IMR-90 (cell line): ENCODE results near the gene CAMK2D. TPM values are rescaled to one million over a fixed set of nuclear protein-coding genes. Genes with fewer than 3 reads are reported as not detected.

Source experiments
- ATAC-seq: fragments of 200-7000 bp; cut with Tn5 transposase; 2 replicates; pipeline ENCODE4 v1.9.1; 2020; ENCODE audit warnings: low read depth, mild to moderate bottlenecking, moderate library complexity
- BruUV-seq: library from RNA; stranded (reverse); fragments of 400-500 nt; replicated peaks from 2 replicates; lab custom pipeline; 2021; lab: Mats Ljungman, UMichigan
- CTCF ChIA-PET: fragments of 300-600 bp; formaldehyde crosslinking; extraction: SDS; loops from one replicate; lab custom pipeline; 2021; ENCODE audit warnings: antibody characterized with exemption; lab: Yijun Ruan, JAX
- POLR2A ChIA-PET: fragments of 300-600 bp; sonication (Branson Sonifier 250); formaldehyde crosslinking; loops from one replicate; lab custom pipeline; 2022; ENCODE audit warnings: antibody characterized with exemption; ENCODE audit not compliant: unreplicated experiment; lab: Charles Lee
- DNase-seq: peaks from one replicate; pipeline ENCODE4 v3.0.0; 2013
- H2AFZ ChIP-seq: replicated peaks from 2 replicates; pipeline ENCODE3; 2013; ENCODE audit warnings: low read length, mild to moderate bottlenecking; ENCODE audit not compliant: poor library complexity
- H2AK5ac ChIP-seq: 2 replicates; pipeline ENCODE4 v1.6.1; 2013; ENCODE audit warnings: low read depth, low read length, inconsistent platforms
- H2AK9ac ChIP-seq: replicated peaks from 2 replicates; pipeline ENCODE3; 2013; ENCODE audit warnings: mild to moderate bottlenecking, low read depth, low read length, moderate library complexity; ENCODE audit not compliant: poor library complexity
- H2BK120ac ChIP-seq: 2 replicates; pipeline ENCODE4 v1.6.1; 2013; ENCODE audit warnings: low read depth, low read length, inconsistent platforms
- H2BK15ac ChIP-seq: 3 replicates; pipeline ENCODE4 v1.6.1; 2013; ENCODE audit warnings: low read depth, low read length, inconsistent platforms
- H2BK20ac ChIP-seq: 2 replicates; pipeline ENCODE4 v1.6.1; 2013; ENCODE audit warnings: low read depth, mild to moderate bottlenecking, inconsistent platforms, low read length, moderate library complexity
- H2BK5ac ChIP-seq: 2 replicates; pipeline ENCODE4 v1.6.1; 2013; ENCODE audit warnings: mild to moderate bottlenecking, low read depth, low read length, inconsistent platforms; ENCODE audit not compliant: poor library complexity, severe bottlenecking
- H3K14ac ChIP-seq: replicated peaks from 2 replicates; pipeline ENCODE4 v1.6.1; 2013; ENCODE audit warnings: low read depth, low read length, inconsistent platforms
- H3K18ac ChIP-seq: 2 replicates; pipeline ENCODE4 v1.6.1; 2013; ENCODE audit warnings: low read depth, low read length, control low read depth
- H3K23ac ChIP-seq: 2 replicates; pipeline ENCODE4 v1.6.1; 2013; ENCODE audit warnings: low read depth, low read length, inconsistent platforms
- H3K27ac ChIP-seq: 2 replicates; pipeline ENCODE4 v1.5.1; 2013; ENCODE audit warnings: mild to moderate bottlenecking, control low read depth, low read length; ENCODE audit not compliant: insufficient read depth
- H3K27me3 ChIP-seq: 2 replicates; pipeline ENCODE4 v1.6.1; 2013; ENCODE audit warnings: low read length; ENCODE audit not compliant: control insufficient read depth, insufficient read depth
- H3K36me3 ChIP-seq: 2 replicates; pipeline ENCODE4 v1.6.1; 2013; ENCODE audit warnings: low read length, mixed read lengths; ENCODE audit not compliant: control insufficient read depth, insufficient read depth
- H3K4ac ChIP-seq: 2 replicates; pipeline ENCODE4 v1.6.1; 2013; ENCODE audit warnings: low read depth, low read length, inconsistent platforms
- H3K4me1 ChIP-seq: 2 replicates; pipeline ENCODE4 v1.6.1; 2013; ENCODE audit warnings: low read length, mixed read lengths; ENCODE audit not compliant: control insufficient read depth, insufficient read depth
- H3K4me2 ChIP-seq: 2 replicates; pipeline ENCODE4 v1.6.1; 2013; ENCODE audit warnings: low read depth, mild to moderate bottlenecking, control low read depth, low read length, moderate library complexity
- H3K4me3 ChIP-seq: 2 replicates; pipeline ENCODE4 v1.5.1; 2013; ENCODE audit warnings: low read depth, mild to moderate bottlenecking, control low read depth, low read length, moderate library complexity; ENCODE audit not compliant: insufficient read depth
- H3K56ac ChIP-seq: 2 replicates; pipeline ENCODE4 v1.6.1; 2013; ENCODE audit warnings: low read length, inconsistent platforms; ENCODE audit not compliant: insufficient read depth; ENCODE audit errors: extremely low read depth
- H3K79me1 ChIP-seq, 2 experiments: 2 replicates each; pipeline ENCODE4 v1.6.1; 2013; ENCODE audit warnings: low read length in 2 of 2, inconsistent platforms in 1 of 2, low read depth in 1 of 2
- H3K9ac ChIP-seq: 2 replicates; pipeline ENCODE4 v1.6.1; 2013; ENCODE audit warnings: low read depth, low read length, control low read depth
- H3K9me1 ChIP-seq: 2 replicates; pipeline ENCODE4 v1.6.1; 2013; ENCODE audit warnings: low read length, inconsistent platforms; ENCODE audit not compliant: insufficient read depth
- H3K9me3 ChIP-seq: 2 replicates; pipeline ENCODE4 v1.6.1; 2013; ENCODE audit warnings: low read length; ENCODE audit not compliant: control insufficient read depth, insufficient read depth
- H4K20me1 ChIP-seq: 2 replicates; pipeline ENCODE4 v1.6.1; 2013; ENCODE audit warnings: low read length, inconsistent platforms; ENCODE audit not compliant: insufficient read depth
- H4K5ac ChIP-seq: 2 replicates; pipeline ENCODE4 v1.6.1; 2013; ENCODE audit warnings: mild to moderate bottlenecking, low read depth, low read length, control low read depth
- H4K8ac ChIP-seq, 2 experiments: 2 replicates each; pipeline ENCODE4 v1.6.1; 2013; ENCODE audit warnings: low read depth in 2 of 2, low read length in 2 of 2, control low read depth in 1 of 2, inconsistent platforms in 1 of 2
- H4K91ac ChIP-seq: 2 replicates; pipeline ENCODE4 v1.6.1; 2013; ENCODE audit warnings: low read depth, low read length, inconsistent platforms; ENCODE audit not compliant: insufficient read depth
- BHLHE40 ChIP-seq: fragments of 150-350 bp; IDR thresholded peaks from 2 replicates; pipeline ENCODE4 v1.6.1; 2016; ENCODE audit warnings: mild to moderate bottlenecking, low read depth, low read length
- CHD1 ChIP-seq: IDR thresholded peaks from 2 replicates; pipeline ENCODE4 v1.6.1; 2012; ENCODE audit warnings: low read depth, low read length, improper control_type of control experiment
- CTCF ChIP-seq: conservative IDR thresholded peaks from 2 replicates; pipeline ENCODE4 v1.5.1; 2012; ENCODE audit warnings: mild to moderate bottlenecking, low read depth, low read length, improper control_type of control experiment
- ELK1 ChIP-seq: fragments of 150-350 bp; IDR thresholded peaks from 2 replicates; pipeline ENCODE4 v1.6.1; 2016; ENCODE audit warnings: low read depth, mild to moderate bottlenecking, low read length, moderate library complexity, borderline replicate concordance
- NFE2L2 ChIP-seq: fragments of 150-350 bp; IDR thresholded peaks from 2 replicates; pipeline ENCODE4 v1.6.1; 2016; ENCODE audit warnings: low read depth, mild to moderate bottlenecking, low read length
- POLR2A ChIP-seq: IDR thresholded peaks from 2 replicates; pipeline ENCODE4 v1.6.1; 2012; ENCODE audit warnings: mild to moderate bottlenecking, low read depth, low read length
- RCOR1 ChIP-seq: IDR thresholded peaks from 2 replicates; pipeline ENCODE4 v1.6.1; 2012; ENCODE audit warnings: mild to moderate bottlenecking, low read length, improper control_type of control experiment; ENCODE audit not compliant: insufficient replicate concordance
- RFX5 ChIP-seq: IDR thresholded peaks from 2 replicates; pipeline ENCODE4 v1.8.0; 2012; ENCODE audit warnings: low read depth, mild to moderate bottlenecking, low read length, moderate library complexity
- SMC3 ChIP-seq: fragments of 150-350 bp; IDR thresholded peaks from 2 replicates; pipeline ENCODE4 v1.6.1; 2016; ENCODE audit warnings: low read depth, mild to moderate bottlenecking, antibody characterized with exemption, low read length, moderate library complexity
- USF2 ChIP-seq: fragments of 150-350 bp; IDR thresholded peaks from 2 replicates; pipeline ENCODE4 v1.6.1; 2017; ENCODE audit warnings: mild to moderate bottlenecking, antibody characterized with exemption, low read length, low read depth
- WGBS, 2 experiments: methylation state at CpG; one replicate each; pipeline versions ENCODE4 v1.1.5 to v1.1.7; 2013; ENCODE audit warnings: missing lambda C conversion rate in 2 of 2; ENCODE audit not compliant: insufficient read length in 1 of 2; ENCODE audit errors: extremely low coverage in 2 of 2; 5-methylcytosine and 5-hydroxymethylcytosine counted together
- dilution Hi-C: fragments of 300-500 bp; cut with HindIII; formaldehyde crosslinking; loops from one replicate; pipeline ENCODE4 v1.14.3; 2018; ENCODE audit warnings: low sequenced_read_pairs; ENCODE audit not compliant: unreplicated experiment
- in situ Hi-C: fragments of 300-500 bp; cut with MboI; formaldehyde crosslinking; loops from 3 replicates; pipeline ENCODE4 v1.14.3; 2019; ENCODE audit warnings: low sequenced_read_pairs, inconsistent platforms, mixed read lengths
- intact Hi-C: fragments of 100-400 bp; cut with micrococcal nuclease; formaldehyde crosslinking; loops from 2 replicates; pipeline ENCODE4 v1.10.0; 2022
- polyA plus RNA-seq, 3 experiments: library from polyadenylated mRNA; depleted of rRNA; stranded (reverse); fragments of >200 nt; gene quantifications; 2 replicates each; pipeline ENCODE4 v1.2.3, GENCODE V29; 2012; ENCODE audit warnings: low replicate concordance in 1 of 3
- total RNA-seq: library from RNA; depleted of rRNA; stranded (reverse); fragments of >200 nt; gene quantifications from 2 replicates; pipeline ENCODE4 v1.2.3, GENCODE V29; 2012

The CAMK2D gene
- total and polyA plus RNA-seq, 2 of the 4 experiments (the other 2 are of a cell fraction): 44.6 to 156 TPM

GRCh38 chr4:113694008-113694407 is 67.5 kb downstream of the CAMK2D start:
- CTCF ChIA-PET: interaction anchor here (0.6 to 1.7 kb wide), 2 partner anchors 10 to 27 kb away, joined by 3 to 6 read pairs; no protein-coding TSS in a partner anchor
- Histone ChIP-seq H3K4me2 (no peak overlapping the region), H4K8ac (no peak overlapping the region), H4K20me1 (peaks cover 13% of the 10 kb centered on the region; the same call in 1 of the 2 replicates), H3K4ac (no peak overlapping the region), H3K23ac (no peak overlapping the region), H3K9me3 (no peaks in the 10 kb centered on the region), H3K36me3 (no peaks in the 10 kb centered on the region), H2AK9ac (no peak overlapping the region), H2BK20ac (no peak overlapping the region), H3K27me3 (no peaks in the 10 kb centered on the region), H3K18ac (no peak overlapping the region), H2AFZ (no peak overlapping the region), H3K4me3 (no peak overlapping the region), H4K5ac (no peak overlapping the region), H4K91ac (no peak overlapping the region), H3K27ac (no peak overlapping the region), H3K79me1 (peaks cover 36 to 73% of the 10 kb centered on the region in 2 experiments), H3K4me1 (peaks cover 4% of the 10 kb centered on the region), H2AK5ac (no peak overlapping the region), H3K9ac (no peak overlapping the region), H2BK5ac (no peak overlapping the region), H2BK15ac (no peak overlapping the region), H3K14ac (no peak overlapping the region), H3K56ac (no peak overlapping the region), H2BK120ac (no peak overlapping the region), H3K9me1 (peaks cover 8% of the 10 kb centered on the region)
- no CpG with 5 or more reads among the region's 2 CpGs for WGBS, 2 experiments
- DNase-seq: no peak
- POLR2A ChIA-PET: no interaction called here
- dilution Hi-C loops (no loop called here), intact Hi-C loops (no loop called here), in situ Hi-C loops (no loop called here)
- no peak; the same call in 1 of the 2 replicates for ATAC-seq
- BruUV-seq: no TSS peak
- TF ChIP-seq SMC3 (no peak), NFE2L2 (no peak), BHLHE40 (no peak), CTCF (no peak), RFX5 (no peak), CHD1 (no peak), RCOR1 (no peak), USF2 (no peak), POLR2A (no peak), ELK1 (no peak)
